GM12878 (cell line): ENCODE data around the gene OPCML. TPM values are rescaled to one million over a fixed set of nuclear protein-coding genes. Genes with fewer than 3 reads are reported as not detected.

Experiments used
- ATAC-seq: fragments of 200-7000 bp; cut with Tn5 transposase; 3 replicates; pipeline ENCODE4 v1.9.1; 2020; ENCODE audit warnings: mild to moderate bottlenecking, moderate library complexity
- BruUV-seq: library from RNA; stranded (reverse); fragments of 400-500 nt; replicated peaks from 2 replicates; lab custom pipeline; 2021; lab: Mats Ljungman, UMichigan
- CTCF ChIA-PET: fragments of 300-600 bp; sonication (Branson Sonifier 250); formaldehyde crosslinking; extraction: SDS; loops from one replicate; lab custom pipeline; 2021; ENCODE audit warnings: inconsistent platforms; lab: Yijun Ruan, JAX
- POLR2A ChIA-PET: fragments of 350-600 bp; formaldehyde crosslinking; extraction: SDS; loops from one replicate; lab custom pipeline; 2021; ENCODE audit warnings: inconsistent platforms; lab: Charles Lee
- RAD21 ChIA-PET: fragments of 300-600 bp; sonication (Branson Sonifier 250); formaldehyde crosslinking; loops from one replicate; lab custom pipeline; 2023; ENCODE audit warnings: antibody characterized with exemption; ENCODE audit not compliant: unreplicated experiment; lab: Charles Lee
- SMC1A ChIA-PET: fragments of 300-600 bp; sonication (Branson Sonifier 250); formaldehyde crosslinking; loops from one replicate; lab custom pipeline; 2023; ENCODE audit not compliant: unreplicated experiment, uncharacterized antibody; lab: Charles Lee
- DNase-seq: peaks from one replicate; pipeline ENCODE4 v3.0.0-alpha.2; 2011; ENCODE audit warnings: low read depth, low spot score
- FAIRE-seq: peaks from 3 replicates; lab custom pipeline; 2011; peaks lifted over from hg19 to GRCh38; lab: Jason Lieb, UNC
- H2AFZ ChIP-seq: 2 replicates; pipeline ENCODE4 v1.6.0; 2011; ENCODE audit warnings: low read depth, low read length, control low read depth; ENCODE audit not compliant: control insufficient read depth
- H3K27ac ChIP-seq: 2 replicates; pipeline ENCODE4 v1.5.1; 2011; ENCODE audit warnings: control low read depth; ENCODE audit not compliant: control insufficient read depth, insufficient read depth
- H3K27me3 ChIP-seq, 2 experiments: replicated peaks in 1 of 2; 2 replicates each; pipeline versions ENCODE4 v1.6.0 to v1.6.1; 2011; ENCODE audit warnings: low read length in 1 of 2; ENCODE audit not compliant: control insufficient read depth in 2 of 2, insufficient read depth in 2 of 2
- H3K36me3 ChIP-seq, 2 experiments: 2 replicates each; pipeline ENCODE4 v1.5.1; 2011; ENCODE audit warnings: low read length in 1 of 2; ENCODE audit not compliant: control insufficient read depth in 2 of 2, insufficient read depth in 2 of 2
- H3K4me1 ChIP-seq: 2 replicates; pipeline ENCODE4 v1.6.1; 2011; ENCODE audit warnings: mild to moderate bottlenecking, low read length, moderate library complexity, mixed read lengths; ENCODE audit not compliant: control insufficient read depth, insufficient read depth
- H3K4me2 ChIP-seq: 2 replicates; pipeline ENCODE4 v1.6.0; 2011; ENCODE audit warnings: control low read depth; ENCODE audit not compliant: control insufficient read depth, insufficient read depth
- H3K4me3 ChIP-seq: fragments of 200-600 bp; sonication (generic); 2 replicates; pipeline ENCODE4 v1.5.1; 2016
- H3K79me2 ChIP-seq: 2 replicates; pipeline ENCODE4 v1.6.0; 2011; ENCODE audit warnings: low read length; ENCODE audit not compliant: control insufficient read depth, insufficient read depth
- H3K9ac ChIP-seq: 2 replicates; pipeline ENCODE4 v1.8.0; 2011; ENCODE audit warnings: low read length, control low read depth, mixed read lengths; ENCODE audit not compliant: control insufficient read depth, insufficient read depth
- H3K9me3 ChIP-seq: replicated peaks from 3 replicates; pipeline ENCODE4 v1.5.1; 2011; ENCODE audit warnings: mild to moderate bottlenecking, low read length; ENCODE audit not compliant: control insufficient read depth, insufficient read depth
- H4K20me1 ChIP-seq: 2 replicates; pipeline ENCODE4 v1.6.0; 2011; ENCODE audit not compliant: control insufficient read depth, insufficient read depth
- BHLHE40 ChIP-seq, 2 experiments: fragments of 450-650 bp in 1 of 2; IDR thresholded peaks; 2 replicates each; pipeline ENCODE4 v1.6.1; 2011 to 2017; ENCODE audit warnings: low read depth in 2 of 2, borderline replicate concordance in 1 of 2, improper control_type of control experiment in 1 of 2, low read length in 1 of 2, mild to moderate bottlenecking in 1 of 2
- RAD21 ChIP-seq: IDR thresholded peaks from 2 replicates; pipeline ENCODE4 v1.6.1; 2011; ENCODE audit warnings: mild to moderate bottlenecking, low read depth, low read length, moderate library complexity; ENCODE audit not compliant: insufficient read depth
- WGBS: methylation state at CpG from one replicate; pipeline ENCODE4 v1.1.6; 2016; ENCODE audit warnings: low lambda C conversion rate; ENCODE audit not compliant: insufficient replicate concordance, insufficient coverage; ENCODE audit errors: missing lambda C conversion rate; 5-methylcytosine and 5-hydroxymethylcytosine counted together
- in situ Hi-C: fragments of 300-500 bp; cut with MboI; formaldehyde crosslinking; loops from 9 replicates; pipeline ENCODE4 v1.14.3; 2018; ENCODE audit warnings: mixed read lengths
- intact Hi-C: fragments of 100-400 bp; cut with micrococcal nuclease; formaldehyde crosslinking; loops from one replicate; pipeline ENCODE4 v1.14.2; 2022; ENCODE audit not compliant: unreplicated experiment
- polyA plus RNA-seq, 11 experiments: library from polyadenylated mRNA; depleted of rRNA in 4 of 11; unstranded in 6 of 11; stranded (reverse) in 5 of 11; fragments of >200 nt; fragmentation: Nextera tagmentation in 4 of 11; fragmentation: Illumina TruSeq in 1 of 11; extraction: Ambion mirVana in 4 of 11; extraction: Trizol in 1 of 11; gene quantifications; 1 replicate in 1 of 11; 2 replicates in 10 of 11; pipeline versions ENCODE4 v1.2.1 to v1.2.3, GENCODE V29; 2011 to 2016; ENCODE audit warnings: inconsistent platforms in 2 of 11, missing spikeins in 2 of 11, low read depth in 1 of 11
- total RNA-seq, 4 experiments: library from RNA; depleted of rRNA in 3 of 4; stranded (reverse); fragments of >200 nt in 3 of 4; fragmentation: Illumina TruSeq in 1 of 4; extraction: Trizol in 1 of 4; gene quantifications; 2 replicates each; pipeline versions ENCODE4 v1.2.1 to v1.2.3, GENCODE V29; 2013 to 2021
- TF ChIP-seq, protein P1 (sequence below): fragments of 450-650 bp; IDR thresholded peaks from 2 replicates; pipeline ENCODE4 v1.6.1; 2016; ENCODE audit warnings: mild to moderate bottlenecking, moderate library complexity, borderline replicate concordance

The OPCML gene
- total and polyA plus RNA-seq, 10 of the 15 experiments (the other 5 are each of a cell fraction or from before 2014, with no cell fraction given), result 0.84 TPM; not detected in 9

DNA sequence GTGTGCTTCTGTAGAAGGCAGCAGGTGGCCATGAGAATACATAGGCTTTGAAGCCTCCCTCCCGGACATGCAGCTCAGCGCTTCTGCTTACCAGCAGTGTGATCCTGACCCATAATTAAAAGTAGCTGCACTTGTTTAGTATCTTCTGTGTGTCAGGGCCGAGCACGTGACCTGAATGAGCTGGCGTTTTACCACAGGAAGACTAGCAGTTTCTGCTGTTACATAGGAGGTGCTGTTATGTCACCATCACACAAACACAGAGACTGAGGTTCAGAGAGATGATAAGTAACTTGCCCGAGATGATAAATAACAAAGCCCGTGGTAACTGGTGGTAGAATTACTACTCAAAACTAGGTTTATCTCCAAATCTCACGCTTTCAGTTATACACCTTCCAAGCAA lies 329.5 kb downstream of the OPCML start:
- SMC1A ChIA-PET, result no interaction called here
- intact Hi-C loops (no loop called here), in situ Hi-C loops (no loop called here)

More for the DNA sequence above, 329.5 kb downstream of the OPCML start:
- ATAC-seq, result no peak
- Histone ChIP-seq H3K9me3 (no peaks in the 10 kb centered on the region; the same call in 2 of the 3 replicates), H2AFZ (no peak overlapping the region), H3K4me2 (no peak overlapping the region), H3K4me3 (no peak overlapping the region), H3K27me3 (no peaks in the 10 kb centered on the region; a peak in 1 of 4 replicates), H3K4me1 (no peaks in the 10 kb centered on the region), H3K79me2 (no peaks in the 10 kb centered on the region), H4K20me1 (no peaks in the 10 kb centered on the region), H3K9ac (no peak overlapping the region), H3K36me3 (no peaks in the 10 kb centered on the region), H3K27ac (no peak overlapping the region)
- BruUV-seq, result no TSS peak
- TF ChIP-seq, protein P1, sequence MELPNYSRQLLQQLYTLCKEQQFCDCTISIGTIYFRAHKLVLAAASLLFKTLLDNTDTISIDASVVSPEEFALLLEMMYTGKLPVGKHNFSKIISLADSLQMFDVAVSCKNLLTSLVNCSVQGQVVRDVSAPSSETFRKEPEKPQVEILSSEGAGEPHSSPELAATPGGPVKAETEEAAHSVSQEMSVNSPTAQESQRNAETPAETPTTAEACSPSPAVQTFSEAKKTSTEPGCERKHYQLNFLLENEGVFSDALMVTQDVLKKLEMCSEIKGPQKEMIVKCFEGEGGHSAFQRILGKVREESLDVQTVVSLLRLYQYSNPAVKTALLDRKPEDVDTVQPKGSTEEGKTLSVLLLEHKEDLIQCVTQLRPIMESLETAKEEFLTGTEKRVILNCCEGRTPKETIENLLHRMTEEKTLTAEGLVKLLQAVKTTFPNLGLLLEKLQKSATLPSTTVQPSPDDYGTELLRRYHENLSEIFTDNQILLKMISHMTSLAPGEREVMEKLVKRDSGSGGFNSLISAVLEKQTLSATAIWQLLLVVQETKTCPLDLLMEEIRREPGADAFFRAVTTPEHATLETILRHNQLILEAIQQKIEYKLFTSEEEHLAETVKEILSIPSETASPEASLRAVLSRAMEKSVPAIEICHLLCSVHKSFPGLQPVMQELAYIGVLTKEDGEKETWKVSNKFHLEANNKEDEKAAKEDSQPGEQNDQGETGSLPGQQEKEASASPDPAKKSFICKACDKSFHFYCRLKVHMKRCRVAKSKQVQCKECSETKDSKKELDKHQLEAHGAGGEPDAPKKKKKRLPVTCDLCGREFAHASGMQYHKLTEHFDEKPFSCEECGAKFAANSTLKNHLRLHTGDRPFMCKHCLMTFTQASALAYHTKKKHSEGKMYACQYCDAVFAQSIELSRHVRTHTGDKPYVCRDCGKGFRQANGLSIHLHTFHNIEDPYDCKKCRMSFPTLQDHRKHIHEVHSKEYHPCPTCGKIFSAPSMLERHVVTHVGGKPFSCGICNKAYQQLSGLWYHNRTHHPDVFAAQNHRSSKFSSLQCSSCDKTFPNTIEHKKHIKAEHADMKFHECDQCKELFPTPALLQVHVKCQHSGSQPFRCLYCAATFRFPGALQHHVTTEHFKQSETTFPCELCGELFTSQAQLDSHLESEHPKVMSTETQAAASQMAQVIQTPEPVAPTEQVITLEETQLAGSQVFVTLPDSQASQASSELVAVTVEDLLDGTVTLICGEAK, result no peak
- no peak for TF ChIP-seq RAD21
- peak in 1 of 2 experiments; percentile 10; a peak in 1 of 4 replicates for TF ChIP-seq BHLHE40 (IDR thresholded peaks at IDR 0.05; ENCODE audit: borderline replicate concordance in 1 of 2, low read depth in 2 of 2, low read length in 1 of 2)
- WGBS, result 36% methylated on average over 8 of the region's 8 CpGs
- RAD21 ChIA-PET, result no interaction called here
- no peak for FAIRE-seq
- POLR2A ChIA-PET, result no interaction called here
- no peak for DNase-seq
- CTCF ChIA-PET, result no interaction called here
